Measurements from ENCODE around the gene FPGS.
"Not testable (repeated sequence)": the region's sequence is repeated elsewhere in the genome, so short reads cannot be mapped to it uniquely, and the experiment has no call there.

Gene FPGS

DNA sequence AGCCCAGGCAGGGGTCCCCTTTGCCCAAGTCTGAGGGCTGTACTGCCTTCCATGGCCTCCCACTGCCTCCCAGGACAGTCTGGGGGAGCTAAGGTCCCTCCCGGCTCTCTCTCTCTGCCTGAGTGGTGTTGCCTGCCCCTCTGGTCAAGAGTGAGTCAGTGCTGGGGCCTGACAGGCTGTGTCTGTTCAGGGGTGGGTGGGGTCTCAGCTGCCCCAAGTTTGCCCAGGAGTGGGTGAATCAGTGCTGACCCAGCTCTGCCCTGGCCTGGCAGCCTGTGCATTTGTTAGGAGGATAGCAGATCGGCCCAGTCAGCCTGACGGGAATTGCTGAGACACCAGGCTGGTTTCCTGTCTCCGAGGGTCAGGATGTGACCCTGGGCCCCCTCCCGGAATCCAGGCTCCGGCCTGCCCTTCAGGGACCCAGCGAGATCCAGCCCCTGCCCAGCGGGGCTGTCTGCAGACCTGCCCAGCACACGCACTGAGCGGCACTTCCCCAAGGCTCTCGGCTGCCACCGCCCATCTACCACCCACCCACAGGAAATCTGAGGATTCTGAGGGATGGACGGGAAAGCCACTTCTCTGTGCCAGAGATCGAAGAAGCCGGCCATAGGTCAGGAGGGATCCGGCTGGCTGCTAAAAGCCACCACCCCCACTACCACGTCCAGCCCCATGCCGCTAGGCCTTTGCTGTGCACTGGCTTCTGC, 35.8 kb downstream of the FPGS start:
- peak; percentile 97 for DNase-seq (ENCODE audit: low read depth)

GRCh38 chr9:127841087-127841835, 38.6 kb downstream of the FPGS start:
- no peak for DNase-seq (ENCODE audit: low read depth)

DNA sequence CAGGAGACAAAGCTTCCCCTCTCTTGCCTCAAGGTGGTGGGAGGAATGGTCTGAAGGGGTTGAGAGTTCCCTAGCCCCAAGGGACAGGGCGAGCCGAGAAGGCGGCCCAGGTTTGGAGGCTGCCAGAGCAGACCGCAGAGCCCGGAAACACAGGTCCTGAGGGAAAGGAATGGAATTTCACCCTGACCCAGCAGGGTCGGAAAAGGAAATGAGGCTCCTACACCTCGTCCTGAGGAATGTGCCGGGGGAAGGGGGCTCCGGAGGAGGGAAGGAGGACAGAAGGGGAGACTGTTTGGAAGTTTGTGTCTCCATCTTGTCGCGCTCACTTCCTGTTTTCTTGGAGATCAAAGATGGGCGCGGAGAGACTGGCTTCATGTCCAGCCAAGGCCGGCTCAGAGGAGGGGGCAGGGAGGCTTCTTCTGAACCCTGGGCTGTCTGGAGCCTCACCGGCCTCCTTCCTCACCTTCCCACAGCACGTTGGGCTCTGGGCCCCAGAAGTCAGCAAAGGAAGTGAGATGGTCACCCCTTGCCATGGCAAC, 42.2 kb downstream of the FPGS start:
- DNase-seq (ENCODE audit: low read depth): no peak

DNA sequence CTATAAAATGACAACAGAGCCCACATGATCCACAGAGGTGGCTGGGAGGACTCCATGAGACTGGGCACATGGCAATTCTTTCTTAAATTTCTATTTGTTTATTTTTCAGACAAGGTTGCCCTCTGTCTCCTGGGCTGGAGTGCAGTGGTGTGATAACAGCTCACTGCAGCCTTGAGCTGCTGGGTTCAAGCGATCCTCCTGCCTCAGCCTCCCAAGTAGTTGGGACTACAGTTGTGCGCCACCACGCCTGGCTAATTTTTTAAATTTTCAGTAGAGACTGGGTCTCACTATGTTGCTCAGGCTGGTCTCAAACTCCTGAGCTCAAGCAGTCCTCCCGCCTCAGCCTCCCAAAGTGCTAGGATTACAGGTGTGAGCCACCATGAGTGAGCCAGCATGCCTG, 42.9 kb downstream of the FPGS start:
- DNase-seq (ENCODE audit: low read depth): not testable (repeated sequence)

- DNase-seq (ENCODE audit: low read depth): no peak
Observed at GRCh38 chr9:127846443-127847177, 43.9 kb downstream of the FPGS start.

DNA sequence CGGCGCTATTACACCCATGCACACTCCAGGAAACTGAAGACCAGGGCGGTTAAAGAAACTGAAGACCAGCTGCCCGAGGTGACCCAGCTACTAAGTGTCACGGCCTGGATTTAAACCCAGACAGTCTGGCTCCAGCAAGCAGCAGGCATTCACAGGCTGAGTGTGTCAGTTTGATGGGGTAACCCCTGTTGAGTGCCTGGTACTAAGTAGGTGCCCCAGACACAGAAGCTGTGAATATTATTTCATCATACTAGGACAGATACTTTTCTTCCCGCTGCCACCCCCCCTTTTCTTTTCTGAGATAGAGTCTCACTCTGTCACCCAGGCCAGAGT, 44.5 kb downstream of the FPGS start:
- DNase-seq (ENCODE audit: low read depth): no peak

- no peak for DNase-seq (ENCODE audit: low read depth)
Observed at GRCh38 chr9:127847833-127848755, 45.4 kb downstream of the FPGS start.

DNA sequence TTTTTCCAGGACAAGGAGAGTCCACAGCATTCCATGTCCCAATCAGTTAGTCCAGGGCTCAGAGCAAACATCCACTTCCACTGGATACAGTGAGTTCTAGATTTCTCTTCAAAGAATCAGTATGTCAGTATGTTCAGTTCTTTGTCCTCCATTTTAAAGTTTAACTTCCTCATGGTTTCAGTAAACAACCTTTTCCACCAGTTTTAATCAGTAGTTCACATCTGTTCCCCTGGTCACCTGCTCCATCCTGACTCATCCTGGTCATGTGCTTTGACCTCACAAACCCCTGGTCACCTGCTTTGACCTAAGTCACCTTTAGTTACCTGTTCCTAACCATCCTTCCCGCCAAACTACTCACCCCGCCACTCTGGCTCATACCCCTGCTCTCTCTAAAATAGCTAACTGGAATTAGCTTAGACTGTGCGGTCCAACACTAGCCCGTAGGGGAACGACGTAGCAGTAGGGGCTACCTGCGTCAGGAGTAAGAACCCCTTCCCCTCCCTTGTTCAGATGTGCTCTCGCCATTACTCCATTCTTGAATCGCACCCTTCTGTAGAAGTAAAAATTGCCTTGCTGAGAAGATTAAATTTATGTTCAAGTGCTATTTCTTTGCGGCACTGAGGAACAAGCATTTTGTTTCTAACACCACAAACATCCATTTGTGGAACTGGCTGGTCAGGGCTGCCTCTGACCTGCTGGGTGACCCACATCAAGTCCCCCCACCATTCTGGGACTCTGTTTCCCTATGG, 46.2 kb downstream of the FPGS start:
- no peak for DNase-seq (ENCODE audit: low read depth)

GRCh38 chr9:127850286-127850830, 47.7 kb downstream of the FPGS start:
- no peak for DNase-seq (ENCODE audit: low read depth)

DNA sequence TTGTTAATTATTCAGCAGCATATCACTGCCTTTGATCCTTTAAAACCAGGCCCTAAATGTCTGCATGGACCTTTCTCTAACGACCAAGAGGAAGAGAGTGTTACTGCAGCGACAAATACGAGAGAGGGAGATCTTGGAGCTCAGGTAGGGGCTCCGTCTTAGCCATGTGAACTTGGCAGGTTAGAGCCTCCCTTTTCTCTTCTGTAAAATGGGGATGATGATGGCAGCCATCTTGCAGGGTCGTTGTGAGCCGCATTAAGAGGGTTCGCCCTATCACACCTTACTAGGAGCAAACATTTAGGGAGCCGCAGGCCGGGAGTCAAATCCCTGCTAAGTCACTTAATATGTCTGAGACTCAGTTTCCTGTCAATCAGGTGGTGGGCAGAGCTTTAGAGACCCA, 50.1 kb downstream of the FPGS start:
- no peak for DNase-seq (ENCODE audit: low read depth)

DNA sequence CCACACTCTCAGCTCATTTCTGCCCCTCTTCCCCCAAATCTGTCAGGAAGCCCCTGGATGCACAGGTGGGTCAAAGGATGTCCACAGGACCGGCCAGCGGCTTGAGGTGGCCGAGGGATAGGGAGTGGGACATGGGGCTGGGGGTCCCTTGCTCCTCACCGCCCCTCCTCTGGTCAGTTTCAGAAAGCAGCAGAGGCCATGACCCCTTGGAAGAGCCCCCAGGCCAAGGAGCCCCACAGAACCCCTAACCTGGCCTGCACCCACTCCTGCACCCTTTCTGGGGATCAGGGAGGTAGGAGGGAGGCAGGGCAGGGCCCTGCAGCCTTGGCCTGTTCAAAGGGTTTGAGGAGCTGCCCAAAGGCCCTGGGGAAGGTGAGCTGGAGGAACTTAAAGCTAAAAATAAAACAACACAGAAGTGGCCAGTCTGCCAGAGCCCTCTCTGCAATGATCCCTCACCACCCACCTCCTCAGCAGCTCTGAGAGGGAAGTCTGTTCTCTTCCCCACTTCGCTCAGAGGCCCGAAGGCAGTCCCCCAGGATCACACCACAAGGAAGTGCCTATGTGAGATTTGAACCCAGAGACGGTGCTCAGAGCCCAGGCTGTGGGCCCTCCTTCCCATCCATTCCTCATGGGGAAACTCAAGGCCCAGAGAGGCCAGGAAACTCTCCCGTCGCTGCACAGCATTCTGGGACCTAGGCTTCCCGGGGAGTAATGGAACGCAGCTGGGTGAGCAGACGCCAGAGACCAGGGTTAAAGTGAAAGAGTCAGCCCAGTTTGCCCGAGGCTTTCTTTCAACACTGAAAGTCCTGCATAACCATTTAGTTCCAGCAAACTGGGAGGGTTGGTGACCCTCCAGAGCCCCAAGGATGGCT, 50.9 kb downstream of the FPGS start:
- no peak for DNase-seq (ENCODE audit: low read depth)

- DNase-seq (ENCODE audit: low read depth): peak; percentile 91
Observed at GRCh38 chr9:127854184-127854806, 51.6 kb downstream of the FPGS start, which contains the start of gene ENG. TSS of gene ENG (minus strand) at chr9:127854658. CDS start at chr9:127854355, 303 bp downstream.

DNA sequence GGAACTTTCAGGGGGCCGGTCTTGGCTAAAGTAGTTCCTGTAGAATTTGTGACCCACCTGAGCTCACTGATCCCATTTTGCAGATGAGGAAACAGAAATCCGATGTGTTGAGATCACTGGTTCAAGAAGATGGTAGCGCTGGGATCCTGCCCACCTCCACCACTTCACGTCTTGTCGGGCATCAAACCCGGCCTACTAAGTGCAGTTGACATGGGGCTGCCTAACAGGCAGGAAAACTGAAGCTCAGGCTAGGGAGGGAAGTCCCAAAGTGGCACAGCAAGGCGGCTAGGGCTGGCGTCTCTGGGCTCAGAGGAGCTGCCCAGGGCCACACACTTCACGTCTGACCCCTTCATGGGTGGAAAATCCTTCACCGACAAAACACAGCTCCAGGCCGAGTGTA, 52.3 kb downstream of the FPGS start:
- DNase-seq (ENCODE audit: low read depth): no peak

- DNase-seq (ENCODE audit: low read depth): no peak
Observed at GRCh38 chr9:127855522-127855921, 52.8 kb downstream of the FPGS start.

DNA sequence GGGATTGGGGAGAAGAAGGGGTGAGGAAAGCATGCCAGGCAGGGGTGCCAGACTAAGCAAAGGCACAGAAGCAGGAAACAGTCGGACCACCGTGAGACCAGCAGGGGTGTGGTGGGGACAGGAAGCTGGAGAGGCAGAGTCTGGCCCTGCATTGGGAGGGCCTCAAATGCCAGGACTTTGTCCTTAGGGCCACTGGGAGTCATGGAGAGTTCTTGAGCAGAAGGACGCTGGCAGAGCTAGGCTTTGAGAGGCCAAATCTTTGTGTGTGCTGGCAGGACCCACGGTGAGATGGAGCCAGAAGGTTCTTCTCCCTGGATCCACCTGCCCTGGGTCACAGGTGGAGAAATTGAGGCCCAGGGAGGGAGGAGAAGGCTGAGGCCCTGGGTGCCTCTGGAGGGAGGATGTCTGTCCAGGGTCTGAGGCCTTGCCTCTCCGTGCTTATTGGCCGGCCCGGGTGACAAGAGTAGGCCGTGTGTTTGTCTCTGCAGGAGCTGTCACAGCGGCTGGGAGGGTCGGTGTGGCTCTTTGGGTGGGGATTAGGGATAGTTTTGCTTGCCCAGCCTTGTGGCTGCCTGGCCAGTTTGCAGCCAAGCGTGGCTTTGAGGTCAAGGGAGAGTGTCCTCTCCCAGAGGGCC, 53.5 kb downstream of the FPGS start:
- no peak for DNase-seq (ENCODE audit: low read depth)

DNA sequence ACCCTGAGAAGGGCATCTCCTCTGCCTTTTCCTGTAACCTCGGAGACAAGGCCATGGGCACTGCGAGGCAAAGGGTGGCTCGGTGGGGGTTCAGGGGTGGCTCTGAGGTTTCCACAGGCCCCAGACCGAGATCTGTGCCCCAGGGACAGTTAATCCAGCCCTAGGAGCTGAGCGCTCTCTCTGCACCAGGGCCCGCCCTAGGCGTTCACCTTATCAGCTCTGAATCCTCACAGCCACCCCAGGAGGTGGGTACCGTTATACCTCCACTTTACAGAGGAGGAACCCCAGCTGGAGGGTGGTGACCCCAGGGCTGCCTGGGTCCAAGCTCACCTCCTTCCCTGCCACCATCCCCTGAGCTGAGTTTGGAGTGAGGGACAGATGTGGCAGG, 54.0 kb downstream of the FPGS start:
- no peak for DNase-seq (ENCODE audit: low read depth)

- DNase-seq (ENCODE audit: low read depth): no peak
Observed at GRCh38 chr9:127857278-127857677, 54.6 kb downstream of the FPGS start.

DNA sequence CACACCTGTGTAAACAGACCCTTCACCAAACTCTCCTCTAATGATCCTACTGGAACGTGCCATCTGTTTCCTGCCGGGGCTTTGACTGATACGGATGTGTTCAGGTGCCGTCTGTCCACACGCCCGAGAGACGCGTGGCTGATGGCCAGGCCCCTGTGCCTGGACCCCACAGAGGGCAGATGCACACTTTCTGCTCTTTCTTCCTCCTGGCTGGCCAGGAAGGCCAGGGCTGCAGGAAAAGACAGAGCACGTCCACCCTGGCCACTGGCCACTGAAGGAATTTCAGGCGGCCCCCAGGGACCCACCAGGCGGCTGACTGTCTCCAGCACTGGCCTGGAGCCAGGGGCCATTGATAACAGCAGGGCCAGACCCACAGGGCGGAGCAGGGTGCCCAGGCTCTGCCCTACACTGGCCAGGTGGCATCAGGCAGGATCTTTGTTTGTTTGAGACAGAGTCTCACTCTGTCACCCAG, 55.4 kb downstream of the FPGS start:
- DNase-seq (ENCODE audit: low read depth): no peak

DNA sequence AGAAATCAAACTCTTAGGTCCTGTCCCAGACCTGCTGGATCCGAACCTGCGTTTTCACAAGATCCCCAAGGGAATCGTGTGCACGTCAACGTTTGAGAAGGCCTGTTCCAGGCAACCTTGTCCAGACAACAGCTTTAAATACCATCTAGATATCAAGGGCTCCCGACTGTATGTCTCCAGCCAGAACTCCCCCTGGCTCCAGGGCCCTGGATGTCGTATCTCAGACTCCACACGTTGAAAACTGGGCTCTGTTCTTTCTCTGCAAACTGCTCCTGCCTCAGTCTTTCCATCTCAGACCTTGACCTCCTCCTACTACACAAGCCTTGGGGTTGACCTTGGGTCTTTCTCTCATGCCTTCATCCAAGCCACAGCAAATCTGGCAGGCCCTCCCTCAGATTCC, 57.6 kb downstream of the FPGS start:
- no peak for DNase-seq (ENCODE audit: low read depth)

Data from EH (cell line).